Prostate gland (tissue), 2 donors: ENCODE data around the gene TOGARAM2.

Source experiments
- POLR2A ChIP-seq: fragments of 450-650 bp; IDR thresholded peaks from one replicate; pipeline ENCODE4 v1.6.1; 2016; ENCODE audit warnings: antibody characterized with exemption, mild to moderate bottlenecking
- TF ChIP-seq, protein P1 (sequence below), 4 experiments: fragments of 200-600 bp in 2 of 4; fragments of 450-650 bp in 2 of 4; sonication (generic) in 2 of 4; IDR thresholded peaks; 1 replicate in 3 of 4; 2 replicates in 1 of 4; pipeline ENCODE4 v1.5.1; 2016 to 2019; ENCODE audit warnings: antibody characterized with exemption in 4 of 4, mild to moderate bottlenecking in 2 of 4, moderate library complexity in 2 of 4

DNA sequence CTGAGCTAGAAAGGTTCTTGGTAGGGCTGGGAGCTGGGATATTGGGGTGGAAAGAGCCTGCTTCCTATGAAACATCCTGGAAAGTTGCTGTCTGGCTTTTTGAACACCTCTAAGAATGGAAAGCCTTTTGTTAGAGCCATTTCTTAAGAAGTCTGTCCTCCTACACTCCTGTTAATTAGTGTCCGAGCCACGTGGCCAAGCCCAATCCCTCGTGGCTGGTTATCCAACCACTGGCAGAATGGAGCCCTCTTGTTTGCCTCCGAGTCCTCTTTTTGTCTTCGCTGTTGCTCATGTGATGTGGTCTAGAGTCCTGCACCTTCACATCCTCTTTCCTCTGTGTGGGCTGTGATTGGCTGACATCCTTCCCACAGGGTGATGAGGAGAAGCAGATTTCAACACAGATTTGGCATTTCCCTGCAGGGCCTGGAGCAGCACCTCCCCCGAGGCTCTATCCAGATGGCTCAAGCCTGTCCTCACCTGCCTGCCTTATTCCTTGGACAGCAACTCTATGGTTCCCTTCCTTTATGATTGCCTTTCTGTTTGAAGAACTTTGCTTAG lies 8.2 kb upstream of the TOGARAM2 start:
- TF ChIP-seq, protein P1, sequence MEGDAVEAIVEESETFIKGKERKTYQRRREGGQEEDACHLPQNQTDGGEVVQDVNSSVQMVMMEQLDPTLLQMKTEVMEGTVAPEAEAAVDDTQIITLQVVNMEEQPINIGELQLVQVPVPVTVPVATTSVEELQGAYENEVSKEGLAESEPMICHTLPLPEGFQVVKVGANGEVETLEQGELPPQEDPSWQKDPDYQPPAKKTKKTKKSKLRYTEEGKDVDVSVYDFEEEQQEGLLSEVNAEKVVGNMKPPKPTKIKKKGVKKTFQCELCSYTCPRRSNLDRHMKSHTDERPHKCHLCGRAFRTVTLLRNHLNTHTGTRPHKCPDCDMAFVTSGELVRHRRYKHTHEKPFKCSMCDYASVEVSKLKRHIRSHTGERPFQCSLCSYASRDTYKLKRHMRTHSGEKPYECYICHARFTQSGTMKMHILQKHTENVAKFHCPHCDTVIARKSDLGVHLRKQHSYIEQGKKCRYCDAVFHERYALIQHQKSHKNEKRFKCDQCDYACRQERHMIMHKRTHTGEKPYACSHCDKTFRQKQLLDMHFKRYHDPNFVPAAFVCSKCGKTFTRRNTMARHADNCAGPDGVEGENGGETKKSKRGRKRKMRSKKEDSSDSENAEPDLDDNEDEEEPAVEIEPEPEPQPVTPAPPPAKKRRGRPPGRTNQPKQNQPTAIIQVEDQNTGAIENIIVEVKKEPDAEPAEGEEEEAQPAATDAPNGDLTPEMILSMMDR (IDR thresholded peaks at IDR 0.05) = no peak
- TF ChIP-seq POLR2A = no peak
